A673 (cell line): Measurements from ENCODE around the gene CNNM3. TPM values are rescaled to one million over a fixed set of nuclear protein-coding genes. Genes with fewer than 3 reads are reported as not detected.

ENCODE experiments used
- BruUV-seq: library from RNA; stranded (reverse); fragments of 400-500 nt; replicated peaks from 2 replicates; lab custom pipeline; 2021; lab: Mats Ljungman, UMichigan
- CTCF ChIA-PET: fragments of 300-600 bp; sonication (Branson Sonifier 250); formaldehyde crosslinking; loops from one replicate; lab custom pipeline; 2022; ENCODE audit warnings: antibody characterized with exemption; lab: Charles Lee
- POLR2A ChIA-PET: fragments of 300-600 bp; sonication (Branson Sonifier 250); formaldehyde crosslinking; loops from one replicate; lab custom pipeline; 2022; ENCODE audit warnings: antibody characterized with exemption; ENCODE audit not compliant: low non-redundant PET; lab: Charles Lee
- DNase-seq: peaks from one replicate; pipeline ENCODE4 v3.0.0-alpha.2; 2015; ENCODE audit warnings: low spot score
- H3K27ac ChIP-seq: fragments of 200-600 bp; sonication (generic); 2 replicates; pipeline ENCODE4 v1.5.1; 2016; ENCODE audit warnings: mixed run types, low read depth, mild to moderate bottlenecking, mixed read lengths, antibody characterized with exemption, low read length; ENCODE audit not compliant: poor library complexity, severe bottlenecking
- H3K27me3 ChIP-seq: fragments of 200-600 bp; sonication (generic); replicated peaks from 2 replicates; pipeline ENCODE4 v1.6.1; 2017; ENCODE audit warnings: mixed run types, low read depth, mild to moderate bottlenecking, mixed read lengths, antibody characterized with exemption, low read length; ENCODE audit not compliant: insufficient read depth, poor library complexity
- H3K36me3 ChIP-seq: fragments of 200-600 bp; sonication (generic); 2 replicates; pipeline ENCODE4 v1.6.1; 2016; ENCODE audit warnings: mixed run types, mild to moderate bottlenecking, mixed read lengths, antibody characterized with exemption, low read length; ENCODE audit not compliant: insufficient read depth, poor library complexity, severe bottlenecking
- H3K4me1 ChIP-seq: fragments of 200-600 bp; sonication (generic); 2 replicates; pipeline ENCODE4 v1.6.1; 2017; ENCODE audit warnings: mixed run types, mild to moderate bottlenecking, mixed read lengths, antibody characterized with exemption, low read length; ENCODE audit not compliant: insufficient read depth, poor library complexity, severe bottlenecking
- H3K4me3 ChIP-seq: fragments of 200-600 bp; sonication (generic); 2 replicates; pipeline ENCODE4 v1.5.1; 2016; ENCODE audit warnings: low read depth, mixed run types, mild to moderate bottlenecking, mixed read lengths, low read length; ENCODE audit not compliant: poor library complexity, severe bottlenecking
- H3K9me3 ChIP-seq: fragments of 200-600 bp; sonication (generic); 2 replicates; pipeline ENCODE4 v1.6.1; 2016; ENCODE audit warnings: mixed run types, low read depth, mild to moderate bottlenecking, mixed read lengths, antibody characterized with exemption, low read length; ENCODE audit not compliant: poor library complexity, severe bottlenecking
- CTCF ChIP-seq: fragments of 300-800, 200-600 bp; sonication (generic); conservative IDR thresholded peaks from 2 replicates; pipeline ENCODE4 v1.5.1; 2017; ENCODE audit warnings: low read depth, mild to moderate bottlenecking, antibody characterized with exemption, low read length, moderate library complexity, mixed read lengths
- EZH2 ChIP-seq: fragments of 200-600 bp; sonication (generic); IDR thresholded peaks from 2 replicates; pipeline ENCODE4 v1.6.1; 2017; ENCODE audit warnings: borderline replicate concordance, low read depth, mild to moderate bottlenecking, mixed read lengths, antibody characterized with exemption, low read length; ENCODE audit not compliant: poor library complexity, severe bottlenecking
- intact Hi-C: fragments of 100-400 bp; cut with micrococcal nuclease; formaldehyde crosslinking; loops from one replicate; pipeline ENCODE4 v1.10.0; 2022; ENCODE audit not compliant: unreplicated experiment
- total RNA-seq: library from RNA; stranded (reverse); gene quantifications from 2 replicates; pipeline ENCODE4 v1.2.3, GENCODE V29; 2021

CNNM3 gene
- total RNA-seq, 1 experiment from 2014 or later = 20.9 TPM

- intact Hi-C loops = no loop called here
- Histone ChIP-seq H3K36me3 (no peaks in the 10 kb centered on the region), H3K27ac (no peak overlapping the region), H3K9me3 (no peaks in the 10 kb centered on the region), H3K4me1 (no peaks in the 10 kb centered on the region), H3K4me3 (no peak overlapping the region), H3K27me3 (no peaks in the 10 kb centered on the region)
- no TSS peak for BruUV-seq
- POLR2A ChIA-PET = no interaction called here
- DNase-seq = no peak
- TF ChIP-seq CTCF (no peak), EZH2 (no peak)
- CTCF ChIA-PET = no interaction called here
Measured at GRCh38 chr2:96772903-96773671, 43.0 kb upstream of the CNNM3 start.

- TF ChIP-seq CTCF (no peak), EZH2 (no peak)
- DNase-seq = no peak
- H3K36me3 ChIP-seq = no peaks in the 10 kb centered on the region
- no TSS peak for BruUV-seq
- CTCF ChIA-PET = interaction anchor here (0.6 kb wide), 1 partner anchor 44 kb away, joined by 4 read pairs; no protein-coding TSS in a partner anchor
- intact Hi-C loops = no loop called here
- H3K27me3 ChIP-seq = no peaks in the 10 kb centered on the region
- no peak overlapping the region for H3K27ac ChIP-seq
- POLR2A ChIA-PET = interaction anchor here (0.6 kb wide), 3 partner anchors 24 to 189 kb away, joined by 3 to 4 read pairs (median 3); no protein-coding TSS in a partner anchor
- H3K9me3 ChIP-seq = no peaks in the 10 kb centered on the region
- H3K4me3 ChIP-seq = no peak overlapping the region
- H3K4me1 ChIP-seq = no peaks in the 10 kb centered on the region
Measured at GRCh38 chr2:96773922-96774321, 42.1 kb upstream of the CNNM3 start.

GRCh38 chr2:96775160-96775559 is 40.9 kb upstream of the CNNM3 start:
- POLR2A ChIA-PET = no interaction called here
- Histone ChIP-seq H3K9me3 (no peaks in the 10 kb centered on the region), H3K27ac (no peak overlapping the region), H3K4me3 (no peak overlapping the region), H3K4me1 (no peaks in the 10 kb centered on the region), H3K27me3 (no peaks in the 10 kb centered on the region), H3K36me3 (no peaks in the 10 kb centered on the region)
- intact Hi-C loops = no loop called here
- no peak for DNase-seq
- BruUV-seq = no TSS peak
- CTCF ChIA-PET = no interaction called here
- no peak for TF ChIP-seq CTCF
- no peak for TF ChIP-seq EZH2
